Kidney epithelial cell (primary cell): ENCODE measurements around the gene HS3ST5. TPM values are rescaled to one million over a fixed set of nuclear protein-coding genes. Genes with fewer than 3 reads are reported as not detected.

Source experiments
- DNase-seq: peaks from one replicate; pipeline ENCODE4 v3.0.0-alpha.2; 2010; ENCODE audit warnings: low read depth
- H3K27me3 ChIP-seq: 2 replicates; pipeline ENCODE4 v1.6.0; 2011; ENCODE audit warnings: low read length; ENCODE audit not compliant: control insufficient read depth, insufficient read depth
- H3K36me3 ChIP-seq: 2 replicates; pipeline ENCODE4 v1.5.1; 2011; ENCODE audit warnings: low read length; ENCODE audit not compliant: control insufficient read depth, insufficient read depth
- H3K4me3 ChIP-seq: 2 replicates; pipeline ENCODE4 v1.5.1; 2011; ENCODE audit warnings: low read depth, mild to moderate bottlenecking, control low read depth, low read length
- total RNA-seq: library from RNA; depleted of rRNA; stranded (reverse); fragments of >200 nt; gene quantifications from 2 replicates; pipeline ENCODE4 v1.2.3, GENCODE V29; 2015
- TF ChIP-seq, protein P1 (sequence below): IDR thresholded peaks from 2 replicates; pipeline ENCODE4 v1.5.1; 2011; ENCODE audit warnings: mild to moderate bottlenecking, moderate library complexity, low read length, control low read depth, inconsistent platforms; ENCODE audit not compliant: insufficient read depth, poor library complexity, severe bottlenecking

HS3ST5 gene
- total RNA-seq, 1 donor from 2014 or later: 0.25 TPM

DNA sequence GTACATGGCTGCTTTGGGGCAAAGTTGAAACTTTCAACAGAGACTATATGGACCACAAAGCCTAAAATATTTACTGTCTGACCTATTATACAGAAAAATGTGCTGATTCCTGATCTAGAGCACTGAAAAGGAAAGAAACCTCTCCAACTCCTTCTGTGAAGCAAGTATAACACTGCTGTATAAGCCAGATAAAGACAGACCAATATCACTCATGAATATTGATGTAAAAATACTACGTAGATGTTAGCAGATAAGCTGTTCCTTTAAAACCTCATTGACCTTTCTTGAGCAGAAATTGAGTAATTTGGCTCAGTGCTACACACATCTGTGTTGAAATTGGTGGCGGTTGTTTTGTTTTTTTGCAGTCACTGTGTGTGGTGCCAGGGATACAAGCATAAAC, 302.0 kb downstream of the HS3ST5 start:
- Histone ChIP-seq H3K27me3 (no peaks in the 10 kb centered on the region), H3K36me3 (no peaks in the 10 kb centered on the region), H3K4me3 (no peak overlapping the region)
- TF ChIP-seq, protein P1, sequence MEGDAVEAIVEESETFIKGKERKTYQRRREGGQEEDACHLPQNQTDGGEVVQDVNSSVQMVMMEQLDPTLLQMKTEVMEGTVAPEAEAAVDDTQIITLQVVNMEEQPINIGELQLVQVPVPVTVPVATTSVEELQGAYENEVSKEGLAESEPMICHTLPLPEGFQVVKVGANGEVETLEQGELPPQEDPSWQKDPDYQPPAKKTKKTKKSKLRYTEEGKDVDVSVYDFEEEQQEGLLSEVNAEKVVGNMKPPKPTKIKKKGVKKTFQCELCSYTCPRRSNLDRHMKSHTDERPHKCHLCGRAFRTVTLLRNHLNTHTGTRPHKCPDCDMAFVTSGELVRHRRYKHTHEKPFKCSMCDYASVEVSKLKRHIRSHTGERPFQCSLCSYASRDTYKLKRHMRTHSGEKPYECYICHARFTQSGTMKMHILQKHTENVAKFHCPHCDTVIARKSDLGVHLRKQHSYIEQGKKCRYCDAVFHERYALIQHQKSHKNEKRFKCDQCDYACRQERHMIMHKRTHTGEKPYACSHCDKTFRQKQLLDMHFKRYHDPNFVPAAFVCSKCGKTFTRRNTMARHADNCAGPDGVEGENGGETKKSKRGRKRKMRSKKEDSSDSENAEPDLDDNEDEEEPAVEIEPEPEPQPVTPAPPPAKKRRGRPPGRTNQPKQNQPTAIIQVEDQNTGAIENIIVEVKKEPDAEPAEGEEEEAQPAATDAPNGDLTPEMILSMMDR: no peak
- no peak for DNase-seq

DNA sequence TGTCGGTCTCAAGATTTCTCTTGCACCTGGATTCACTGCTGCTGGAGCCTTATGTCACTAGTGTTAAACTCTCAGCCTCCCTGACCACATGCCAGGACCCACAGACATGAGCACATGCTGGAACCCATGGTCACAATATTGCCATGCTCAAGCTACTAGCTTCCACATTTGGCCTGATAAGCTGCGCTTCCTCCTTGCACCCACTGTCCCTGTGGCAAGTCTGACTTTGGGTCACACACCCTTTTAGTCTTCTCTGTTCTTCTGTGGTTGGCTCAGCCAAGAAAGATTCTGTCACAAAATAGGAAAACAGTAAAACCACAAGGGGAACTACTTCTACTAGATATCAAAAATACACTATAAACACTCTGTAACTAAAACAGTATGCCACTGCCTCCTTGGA, 303.0 kb downstream of the HS3ST5 start:
- TF ChIP-seq, protein P1: no peak
- Histone ChIP-seq H3K36me3 (no peaks in the 10 kb centered on the region), H3K27me3 (no peaks in the 10 kb centered on the region), H3K4me3 (no peak overlapping the region)
- DNase-seq: no peak

DNA sequence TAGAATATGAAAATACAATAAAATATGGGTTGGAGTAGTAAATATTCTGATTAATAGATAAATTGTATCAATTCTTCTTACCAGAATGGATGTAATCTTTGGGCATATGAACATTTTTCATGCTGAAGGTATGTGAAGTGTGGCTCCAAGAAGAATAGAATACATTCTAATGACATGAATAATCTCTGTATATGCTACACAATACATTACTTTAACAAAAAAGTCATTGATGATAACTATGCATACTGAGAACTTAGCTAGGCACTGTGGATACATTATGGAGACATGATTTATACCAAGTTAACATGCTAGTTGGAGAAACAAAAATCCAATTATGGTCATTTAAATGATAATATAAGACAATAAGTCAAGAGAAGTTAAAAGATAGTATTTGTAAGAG, 309.2 kb downstream of the HS3ST5 start:
- H3K27me3 ChIP-seq: no peaks in the 10 kb centered on the region
- no peaks in the 10 kb centered on the region for H3K36me3 ChIP-seq
- no peak overlapping the region for H3K4me3 ChIP-seq
- TF ChIP-seq, protein P1: no peak
- DNase-seq: no peak

DNA sequence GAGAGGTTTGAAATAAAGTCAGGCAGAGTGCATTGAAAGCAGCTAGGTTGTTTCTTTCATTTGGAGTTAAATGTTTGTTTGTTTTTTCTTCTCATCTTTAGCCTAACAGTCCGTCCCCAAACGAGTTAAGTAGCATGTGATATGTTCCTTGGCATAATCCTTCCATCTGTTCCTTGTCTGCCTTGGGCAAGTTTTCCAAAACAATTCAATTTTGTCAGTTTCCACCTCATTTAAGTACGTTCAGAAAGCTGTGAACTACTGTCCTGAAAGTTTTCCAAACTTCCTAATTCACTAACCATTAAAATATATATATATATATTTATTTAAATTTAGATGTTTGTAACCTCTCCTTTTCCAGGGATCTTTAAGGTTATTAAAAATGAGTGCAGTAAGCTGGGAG, 310.1 kb downstream of the HS3ST5 start:
- TF ChIP-seq, protein P1: no peak

DNA sequence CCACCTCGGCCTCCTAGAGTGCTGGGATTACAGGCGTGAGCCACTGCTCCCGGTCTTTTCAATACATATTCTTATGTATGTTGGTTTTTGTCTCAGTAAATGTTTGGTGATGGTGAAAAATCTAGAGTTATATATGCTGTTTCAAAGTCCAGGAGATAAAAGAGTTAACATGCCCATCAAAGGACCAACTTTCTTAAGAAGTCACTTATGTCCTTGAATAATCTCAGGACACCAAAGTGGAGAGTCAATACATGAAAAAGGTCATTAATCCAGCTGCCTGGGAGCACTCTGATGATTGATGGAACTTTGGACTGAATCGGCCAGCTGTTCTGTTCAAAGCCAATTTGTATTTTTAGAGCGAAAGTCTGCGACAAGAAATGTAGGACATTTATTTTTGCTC, 312.1 kb downstream of the HS3ST5 start:
- Histone ChIP-seq H3K27me3 (no peaks in the 10 kb centered on the region), H3K36me3 (no peaks in the 10 kb centered on the region), H3K4me3 (no peak overlapping the region)
- TF ChIP-seq, protein P1: no peak
- no peak for DNase-seq

More for the DNA sequence above, 310.1 kb downstream of the HS3ST5 start:
- DNase-seq: no peak
- Histone ChIP-seq H3K4me3 (no peak overlapping the region), H3K36me3 (no peaks in the 10 kb centered on the region), H3K27me3 (no peaks in the 10 kb centered on the region)

DNA sequence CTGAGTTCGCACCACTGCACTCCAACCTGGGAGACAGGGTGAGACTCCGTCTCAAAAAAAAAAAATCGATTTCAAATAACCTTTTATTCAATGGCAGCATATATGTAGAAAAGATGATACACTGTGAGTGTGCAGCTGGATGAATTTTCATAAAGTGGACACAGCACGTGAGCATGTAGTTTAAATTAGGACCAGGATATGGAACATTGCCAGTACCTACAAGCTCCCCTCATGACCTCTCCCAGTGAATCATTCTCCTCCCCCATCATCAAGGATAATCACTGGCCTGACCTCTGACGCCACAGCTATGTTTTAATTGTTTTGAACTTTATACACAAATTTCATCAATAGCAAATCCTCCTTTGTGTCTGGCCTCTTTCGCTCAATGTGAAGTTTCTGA, 318.1 kb downstream of the HS3ST5 start:
- Histone ChIP-seq H3K36me3 (no peaks in the 10 kb centered on the region), H3K4me3 (no peak overlapping the region), H3K27me3 (no peaks in the 10 kb centered on the region)
- DNase-seq: no peak
- TF ChIP-seq, protein P1: no peak
